B cell (primary cell): ENCODE data around the gene TTC39C. TPM values are rescaled to one million over a fixed set of nuclear protein-coding genes. Genes with fewer than 3 reads are reported as not detected.

ENCODE experiments used
- ATAC-seq: fragments of 200-7000 bp; cut with Tn5 transposase; one replicate; pipeline ENCODE4 v1.10.0; 2021; ENCODE audit warnings: low read depth, mild to moderate bottlenecking, moderate number of reproducible peaks, moderate library complexity
- CTCF ChIA-PET: fragments of 350-600 bp; sonication (Branson Sonifier 250); formaldehyde crosslinking; loops from one replicate; lab custom pipeline; 2021; ENCODE audit warnings: antibody characterized with exemption, inconsistent platforms; lab: Charles Lee
- POLR2A ChIA-PET: fragments of 350-600 bp; sonication (Branson Sonifier 250); formaldehyde crosslinking; loops from one replicate; lab custom pipeline; 2021; ENCODE audit warnings: antibody characterized with exemption; lab: Charles Lee
- DNase-seq: peaks from one replicate; pipeline ENCODE4 v3.0.0; 2013
- H2AFZ ChIP-seq: 2 replicates; pipeline ENCODE4 v1.6.1; 2012; ENCODE audit warnings: mild to moderate bottlenecking, low read depth, low read length; ENCODE audit not compliant: insufficient read depth, poor library complexity, severe bottlenecking
- H3K27ac ChIP-seq, 2 donors: 1 replicate in 1 of 2; 2 replicates in 1 of 2; pipeline ENCODE4 v1.5.1; 2012 to 2013; ENCODE audit warnings: low read length in 2 of 2, mild to moderate bottlenecking in 2 of 2, moderate library complexity in 1 of 2
- H3K27me3 ChIP-seq, 4 experiments: fragments of 200-600 bp in 1 of 4; sonication (generic) in 1 of 4; replicated peaks in 1 of 4; 1 replicate in 2 of 4; 2 replicates in 2 of 4; pipeline versions ENCODE4 v1.6.1 to v1.7.0; 2013 to 2016; ENCODE audit warnings: low read length in 3 of 4, mild to moderate bottlenecking in 2 of 4, mixed read lengths in 1 of 4, moderate library complexity in 1 of 4; ENCODE audit not compliant: insufficient read depth in 4 of 4, control insufficient read depth in 3 of 4; ENCODE audit errors: control extremely low read depth in 1 of 4
- H3K36me3 ChIP-seq, 2 experiments: replicated peaks in 1 of 2; 1 replicate in 1 of 2; 2 replicates in 1 of 2; pipeline versions ENCODE4 v1.6.1 to v1.7.1; 2013; ENCODE audit warnings: low read length in 1 of 2; ENCODE audit not compliant: insufficient read depth in 2 of 2, control insufficient read depth in 1 of 2; ENCODE audit errors: control extremely low read depth in 1 of 2, extremely low read depth in 1 of 2
- H3K4me1 ChIP-seq, 2 donors: fragments of 200-600 bp in 1 of 2; sonication (generic) in 1 of 2; 1 replicate in 1 of 2; 2 replicates in 1 of 2; pipeline versions ENCODE4 v1.5.1 to v1.6.1; 2013 to 2017; ENCODE audit warnings: low read length in 2 of 2; ENCODE audit not compliant: control insufficient read depth in 2 of 2, insufficient read depth in 2 of 2
- H3K4me2 ChIP-seq: replicated peaks from 2 replicates; pipeline ENCODE3; 2012; ENCODE audit warnings: mild to moderate bottlenecking, low read depth, low read length; ENCODE audit not compliant: poor library complexity, severe bottlenecking
- H3K4me3 ChIP-seq, 5 experiments: fragments of 200-600 bp in 1 of 5; sonication (generic) in 1 of 5; 1 replicate in 3 of 5; 2 replicates in 2 of 5; pipeline versions ENCODE4 v1.5.1 to v1.7.0; 2011 to 2016; ENCODE audit warnings: low read length in 4 of 5, mild to moderate bottlenecking in 4 of 5, low read depth in 2 of 5, control low read depth in 1 of 5, moderate library complexity in 1 of 5; ENCODE audit not compliant: insufficient read depth in 1 of 5; ENCODE audit errors: control extremely low read depth in 1 of 5, extremely low read depth in 1 of 5
- H3K79me2 ChIP-seq: fragments of 200-600 bp; sonication (generic); one replicate; pipeline ENCODE4 v1.6.0; 2016; ENCODE audit warnings: low read length; ENCODE audit not compliant: control insufficient read depth, insufficient read depth
- H3K9ac ChIP-seq: fragments of 200-600 bp; sonication (generic); 2 replicates; pipeline ENCODE4 v1.6.1; 2017; ENCODE audit warnings: mild to moderate bottlenecking, low read length, moderate library complexity
- H3K9me3 ChIP-seq, 3 donors: one replicate each; pipeline versions ENCODE4 v1.6.1 to v1.7.1; 2013; ENCODE audit warnings: low read length in 2 of 3; ENCODE audit not compliant: control insufficient read depth in 2 of 3, insufficient read depth in 1 of 3; ENCODE audit errors: control extremely low read depth in 1 of 3
- H4K20me1 ChIP-seq: 2 replicates; pipeline ENCODE4 v1.6.0; 2012; ENCODE audit warnings: mild to moderate bottlenecking, low read length; ENCODE audit not compliant: insufficient read depth, control insufficient read depth, poor library complexity, severe bottlenecking
- H3K27ac Mint-ChIP-seq: one replicate; pipeline ENCODE4 v1.8.0; 2021; ENCODE audit warnings: mixed read lengths
- H3K27me3 Mint-ChIP-seq: one replicate; pipeline ENCODE4 v1.8.0; 2021; ENCODE audit warnings: mixed read lengths
- H3K4me1 Mint-ChIP-seq: one replicate; pipeline ENCODE4 v1.8.0; 2021; ENCODE audit warnings: mixed read lengths
- H3K4me3 Mint-ChIP-seq: one replicate; pipeline ENCODE4 v1.8.0; 2021; ENCODE audit warnings: mixed read lengths
- H3K9me3 Mint-ChIP-seq: one replicate; pipeline ENCODE4 v1.8.0; 2022; ENCODE audit warnings: mixed read lengths; ENCODE audit not compliant: insufficient read depth
- EZH2 ChIP-seq: IDR thresholded peaks from 2 replicates; pipeline ENCODE4 v1.6.1; 2012; ENCODE audit warnings: borderline replicate concordance, low read depth, mild to moderate bottlenecking, moderate library complexity, low read length; ENCODE audit not compliant: insufficient read depth, poor library complexity, severe bottlenecking
- WGBS: methylation state at CpG from one replicate; pipeline ENCODE4 v1.1.5; 2013; ENCODE audit warnings: missing lambda C conversion rate; ENCODE audit not compliant: insufficient coverage; 5-methylcytosine and 5-hydroxymethylcytosine counted together
- intact Hi-C: fragments of 100-400 bp; cut with micrococcal nuclease; formaldehyde crosslinking; loops from one replicate; pipeline ENCODE4 v1.10.0; 2022
- polyA plus RNA-seq: library from polyadenylated mRNA; depleted of rRNA; stranded (reverse); fragments of >200 nt; gene quantifications from 2 replicates; pipeline ENCODE4 v1.2.3, GENCODE V29; 2012
- total RNA-seq, 2 donors: library from RNA; stranded (reverse); fragments of 120-200 nt in 1 of 2; gene quantifications; 1 replicate in 1 of 2; 2 replicates in 1 of 2; pipeline versions ENCODE4 v1.2.3 to v1.2.4, GENCODE V29; 2013 to 2022
- TF ChIP-seq, protein P1 (sequence below): fragments of 200-600 bp; IDR thresholded peaks from one replicate; pipeline ENCODE4 v1.8.0; 2022; ENCODE audit warnings: antibody characterized with exemption, mild to moderate bottlenecking

Gene TTC39C
- total and polyA plus RNA-seq, 2 donors (not counting 1 experiment from before 2014, with no cell fraction given) = 22.3 to 44.3 TPM

DNA sequence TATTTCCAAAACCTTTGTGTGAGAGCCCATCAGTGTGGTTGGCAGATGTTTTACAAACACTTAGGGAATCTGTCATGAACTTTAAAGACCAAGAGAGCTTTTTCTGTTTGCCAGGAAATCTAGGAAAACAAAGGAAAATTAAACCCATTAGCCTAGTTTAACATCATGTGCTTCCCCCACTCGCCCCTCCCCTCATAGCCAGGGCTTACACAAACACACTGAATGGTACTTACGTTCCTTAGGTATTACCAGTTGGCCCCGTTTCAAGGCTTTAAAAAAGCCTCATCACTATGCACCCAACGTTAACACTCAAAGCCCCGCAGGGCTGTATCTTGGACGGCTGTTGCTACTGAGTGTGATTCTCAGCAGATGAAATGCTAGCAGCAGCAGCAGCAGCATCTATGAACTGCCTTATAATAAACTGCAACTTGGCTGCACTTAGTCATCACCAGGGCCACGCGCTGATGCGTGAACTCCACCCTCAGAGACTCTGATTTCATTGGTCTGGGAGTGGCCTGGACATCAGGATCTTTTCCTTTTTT lies 20.1 kb upstream of the TTC39C start:
- ATAC-seq (peak; percentile 31), DNase-seq (no peak)
- Histone ChIP-seq H3K9ac (no peak overlapping the region), H3K4me1 (peaks cover 5% of the 10 kb centered on the region in 2 donors), H4K20me1 (no peaks in the 10 kb centered on the region), H3K36me3 (no peaks in the 10 kb centered on the region), H3K27ac (no peak overlapping the region), H3K4me2 (no peak overlapping the region), H3K4me3 (no peak overlapping the region), H3K9me3 (no peaks in the 10 kb centered on the region), H3K79me2 (no peaks in the 10 kb centered on the region), H2AFZ (no peak overlapping the region), H3K27me3 (peaks cover 0 to 2% (median 0%) of the 10 kb centered on the region in 4 experiments)
- CTCF ChIA-PET = no interaction called here
- H3K9me3 Mint-ChIP-seq = no peaks in the 10 kb centered on the region
- POLR2A ChIA-PET = no interaction called here
- TF ChIP-seq, protein P1, sequence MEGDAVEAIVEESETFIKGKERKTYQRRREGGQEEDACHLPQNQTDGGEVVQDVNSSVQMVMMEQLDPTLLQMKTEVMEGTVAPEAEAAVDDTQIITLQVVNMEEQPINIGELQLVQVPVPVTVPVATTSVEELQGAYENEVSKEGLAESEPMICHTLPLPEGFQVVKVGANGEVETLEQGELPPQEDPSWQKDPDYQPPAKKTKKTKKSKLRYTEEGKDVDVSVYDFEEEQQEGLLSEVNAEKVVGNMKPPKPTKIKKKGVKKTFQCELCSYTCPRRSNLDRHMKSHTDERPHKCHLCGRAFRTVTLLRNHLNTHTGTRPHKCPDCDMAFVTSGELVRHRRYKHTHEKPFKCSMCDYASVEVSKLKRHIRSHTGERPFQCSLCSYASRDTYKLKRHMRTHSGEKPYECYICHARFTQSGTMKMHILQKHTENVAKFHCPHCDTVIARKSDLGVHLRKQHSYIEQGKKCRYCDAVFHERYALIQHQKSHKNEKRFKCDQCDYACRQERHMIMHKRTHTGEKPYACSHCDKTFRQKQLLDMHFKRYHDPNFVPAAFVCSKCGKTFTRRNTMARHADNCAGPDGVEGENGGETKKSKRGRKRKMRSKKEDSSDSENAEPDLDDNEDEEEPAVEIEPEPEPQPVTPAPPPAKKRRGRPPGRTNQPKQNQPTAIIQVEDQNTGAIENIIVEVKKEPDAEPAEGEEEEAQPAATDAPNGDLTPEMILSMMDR = no peak
- no peak for TF ChIP-seq EZH2
- H3K4me3 Mint-ChIP-seq = no peak overlapping the region
- WGBS = 97% methylated on average over 4 of the region's 9 CpGs
- no peaks in the 10 kb centered on the region for H3K27me3 Mint-ChIP-seq
- H3K4me1 Mint-ChIP-seq = peaks cover 7% of the 10 kb centered on the region
- no peak overlapping the region for H3K27ac Mint-ChIP-seq
- intact Hi-C loops = loop anchor here (2.0 kb wide), 1 partner anchor 14 kb away; no protein-coding TSS in a partner anchor

DNA sequence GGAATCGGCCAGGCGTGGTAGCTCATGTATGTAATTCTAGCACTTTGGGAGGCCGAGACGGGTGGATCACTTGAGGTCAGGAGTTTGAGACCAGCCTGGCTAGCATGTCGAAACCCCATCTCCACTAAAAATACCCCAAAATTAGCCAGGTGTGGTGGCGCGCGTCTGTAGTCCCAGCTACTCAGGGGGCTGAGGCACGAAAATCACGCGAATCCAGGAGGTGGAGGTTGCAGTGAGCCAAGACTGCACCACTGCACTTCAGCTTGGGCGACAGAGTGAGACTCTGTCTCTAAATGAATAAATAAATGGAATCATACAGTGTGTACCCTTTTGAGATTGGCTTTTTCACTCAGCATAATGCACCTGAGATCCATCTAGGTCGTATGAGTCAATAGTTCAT lies 19.4 kb upstream of the TTC39C start:
- ChIA-PET CTCF (no interaction called here), POLR2A (no interaction called here)
- H3K36me3 ChIP-seq = no peaks in the 10 kb centered on the region
- no peak overlapping the region for H3K9ac ChIP-seq
- peak overlapping the region; percentile 16 for H2AFZ ChIP-seq
- H3K9me3 ChIP-seq = no peaks in the 10 kb centered on the region
- peaks cover 9% of the 10 kb centered on the region for H3K4me1 Mint-ChIP-seq
- H3K4me3 ChIP-seq = no peak overlapping the region
- no peak overlapping the region for H3K27ac ChIP-seq
- H3K4me3 Mint-ChIP-seq = no peak overlapping the region
- H3K4me2 ChIP-seq = no peak overlapping the region
- H3K27me3 Mint-ChIP-seq = no peaks in the 10 kb centered on the region
- intact Hi-C loops = loop anchor here (2.0 kb wide), 1 partner anchor 14 kb away; no protein-coding TSS in a partner anchor
- WGBS = 33% methylated on average over 10 of the region's 13 CpGs
- peaks cover 5% of the 10 kb centered on the region in 2 donors for H3K4me1 ChIP-seq
- peaks cover 0 to 2% (median 0%) of the 10 kb centered on the region in 4 experiments for H3K27me3 ChIP-seq
- H3K27ac Mint-ChIP-seq = no peak overlapping the region
- ATAC-seq (no peak), DNase-seq (no peak)
- TF ChIP-seq, protein P1 = no peak
- TF ChIP-seq EZH2 = no peak
- H3K79me2 ChIP-seq = no peaks in the 10 kb centered on the region
- no peaks in the 10 kb centered on the region for H3K9me3 Mint-ChIP-seq
- H4K20me1 ChIP-seq = no peaks in the 10 kb centered on the region
